Transverse colon (tissue), 4 donors: ENCODE results near the gene GALNT2. TPM values are rescaled to one million over a fixed set of nuclear protein-coding genes. Genes with fewer than 3 reads are reported as not detected.
A peak's percentile ranks its signal among the peaks of the same experiment; 100 is the strongest.

ENCODE experiments used
- DNase-seq: peaks from one replicate; pipeline ENCODE4 v3.0.0-alpha.2; 2019
- H3K27ac ChIP-seq, 4 donors: fragments of 200-600 bp; sonication (generic); 2 replicates each; pipeline ENCODE4 v1.5.1; 2016 to 2018; ENCODE audit warnings: inconsistent platforms in 4 of 4
- H3K27me3 ChIP-seq: fragments of 200-600 bp; sonication (generic); 2 replicates; pipeline ENCODE4 v1.5.1; 2017; ENCODE audit warnings: inconsistent platforms
- H3K36me3 ChIP-seq, 4 donors: fragments of 200-600 bp; sonication (generic); 2 replicates each; pipeline ENCODE4 v1.5.1; 2017 to 2019; ENCODE audit warnings: inconsistent platforms in 4 of 4
- H3K4me1 ChIP-seq, 4 donors: fragments of 200-600 bp; sonication (generic); 2 replicates each; pipeline ENCODE4 v1.5.1; 2017 to 2020; ENCODE audit warnings: inconsistent platforms in 4 of 4
- H3K4me3 ChIP-seq, 4 donors: fragments of 200-600 bp; sonication (generic); 1 replicate in 1 of 4; 2 replicates in 3 of 4; pipeline versions ENCODE4 v1.5.1 to v1.6.1; 2017 to 2019; ENCODE audit warnings: inconsistent platforms in 4 of 4
- H3K9me3 ChIP-seq, 2 donors: fragments of 200-600 bp; sonication (generic); 2 replicates each; pipeline ENCODE4 v1.5.1; 2017 to 2019; ENCODE audit warnings: inconsistent platforms in 2 of 2
- EP300 ChIP-seq: sonication (generic); formaldehyde crosslinking; IDR thresholded peaks from one replicate; pipeline ENCODE4 v1.6.1; 2017; ENCODE audit warnings: antibody characterized with exemption, low read depth
- POLR2A ChIP-seq: fragments of 450-650 bp; IDR thresholded peaks from one replicate; pipeline ENCODE4 v1.6.1; 2016; ENCODE audit warnings: antibody characterized with exemption, mild to moderate bottlenecking, moderate library complexity
- POLR2AphosphoS5 ChIP-seq, 3 donors: sonication (generic); formaldehyde crosslinking; IDR thresholded peaks; one replicate each; pipeline ENCODE4 v1.6.1; 2016; ENCODE audit warnings: antibody characterized with exemption in 3 of 3
- WGBS, 2 donors: methylation state at CpG; one replicate each; pipeline ENCODE4 v1.1.5; 2018; ENCODE audit warnings: low coverage in 1 of 2; 5-methylcytosine and 5-hydroxymethylcytosine counted together
- in situ Hi-C, 4 donors: fragments of 200-750 bp; cut with MboI; loops; one replicate each; pipeline versions ENCODE4 v1.15.0 to v1.15.1; 2017; ENCODE audit warnings: low sequenced_read_pairs in 3 of 4, low pct_ligation_motif_present in 1 of 4, low pct_unique_long_range_greater_than_20kb in 1 of 4
- intact Hi-C: fragments of 100-400 bp; cut with DNase I; formaldehyde crosslinking; loops from one replicate; pipeline ENCODE4 v1.15.1; 2023; ENCODE audit warnings: low total_unique reads
- total RNA-seq, 4 donors: library from RNA; depleted of rRNA; stranded (reverse); fragments of >200 nt; gene quantifications; one replicate each; pipeline ENCODE4 v1.1.0, GENCODE V29; 2016
- TF ChIP-seq, protein P1 (sequence below), 5 experiments: fragments of 200-600 bp in 3 of 5; fragments of 450-650 bp in 2 of 5; sonication (generic) in 3 of 5; IDR thresholded peaks; 1 replicate in 2 of 5; 2 replicates in 3 of 5; pipeline ENCODE4 v1.5.1; 2016 to 2017; ENCODE audit warnings: antibody characterized with exemption in 5 of 5, inconsistent platforms in 3 of 5, mild to moderate bottlenecking in 2 of 5, moderate library complexity in 1 of 5

Gene GALNT2
- total RNA-seq, 4 donors from 2014 or later: 16.5 to 48.8 (median 36.8) TPM

DNA sequence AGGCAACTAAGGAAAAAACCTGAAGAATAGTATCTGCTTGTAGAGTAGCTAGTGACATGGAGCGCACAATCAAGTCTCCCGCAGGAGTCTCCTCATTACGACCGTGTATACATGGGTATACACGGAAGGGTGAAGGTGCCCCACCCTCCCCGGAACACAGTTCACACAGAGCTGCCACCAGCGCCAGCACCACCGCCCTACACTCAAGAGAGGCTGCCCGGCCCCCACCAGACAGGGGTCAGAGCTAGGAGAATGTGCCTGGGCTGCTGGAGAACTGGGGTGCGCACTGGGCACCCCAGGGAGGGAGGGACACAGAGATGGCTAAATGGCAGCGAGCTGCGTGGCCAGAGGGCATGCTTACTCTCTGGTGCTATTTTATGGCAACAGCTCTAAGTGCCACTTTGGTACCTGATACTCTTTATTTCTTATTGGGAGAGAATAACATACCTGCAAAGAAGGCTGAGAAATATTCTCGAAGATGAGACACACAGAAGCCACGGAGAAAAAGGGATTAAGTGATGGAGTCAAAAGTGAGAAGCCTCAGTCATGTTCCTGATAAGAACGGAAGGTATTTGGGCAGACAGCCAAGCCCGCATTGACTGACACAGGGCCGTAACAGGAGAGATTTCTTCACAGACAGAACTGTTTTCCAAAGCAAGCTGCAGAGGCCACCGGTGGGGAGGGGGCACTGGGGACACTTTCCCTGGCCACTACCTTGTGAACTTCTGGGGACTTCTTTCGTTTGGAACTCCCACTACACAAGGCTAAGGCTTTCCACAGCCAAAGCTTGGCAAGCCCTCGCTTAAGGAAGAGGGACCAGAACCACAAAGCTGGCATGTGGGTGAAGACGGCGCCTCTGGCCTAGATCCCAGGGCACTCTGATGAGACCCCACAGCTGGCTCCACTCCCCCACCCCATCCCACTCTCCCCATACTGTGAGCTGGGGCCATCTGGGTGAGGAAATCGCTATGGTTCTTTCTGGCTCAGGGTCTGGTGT lies 251.1 kb downstream of the GALNT2 start:
- no peak overlapping the region for H3K4me3 ChIP-seq
- WGBS, 2 donors: 50 to 89% methylated on average over 5 to 23 of the region's 23 CpGs
- no peaks in the 10 kb centered on the region for H3K9me3 ChIP-seq
- H3K27me3 ChIP-seq: no peaks in the 10 kb centered on the region
- no peaks in the 10 kb centered on the region for H3K36me3 ChIP-seq
- TF ChIP-seq POLR2A (no peak), EP300 (no peak), POLR2AphosphoS5 (IDR thresholded peaks at IDR 0.05) (no peak)
- TF ChIP-seq, protein P1, sequence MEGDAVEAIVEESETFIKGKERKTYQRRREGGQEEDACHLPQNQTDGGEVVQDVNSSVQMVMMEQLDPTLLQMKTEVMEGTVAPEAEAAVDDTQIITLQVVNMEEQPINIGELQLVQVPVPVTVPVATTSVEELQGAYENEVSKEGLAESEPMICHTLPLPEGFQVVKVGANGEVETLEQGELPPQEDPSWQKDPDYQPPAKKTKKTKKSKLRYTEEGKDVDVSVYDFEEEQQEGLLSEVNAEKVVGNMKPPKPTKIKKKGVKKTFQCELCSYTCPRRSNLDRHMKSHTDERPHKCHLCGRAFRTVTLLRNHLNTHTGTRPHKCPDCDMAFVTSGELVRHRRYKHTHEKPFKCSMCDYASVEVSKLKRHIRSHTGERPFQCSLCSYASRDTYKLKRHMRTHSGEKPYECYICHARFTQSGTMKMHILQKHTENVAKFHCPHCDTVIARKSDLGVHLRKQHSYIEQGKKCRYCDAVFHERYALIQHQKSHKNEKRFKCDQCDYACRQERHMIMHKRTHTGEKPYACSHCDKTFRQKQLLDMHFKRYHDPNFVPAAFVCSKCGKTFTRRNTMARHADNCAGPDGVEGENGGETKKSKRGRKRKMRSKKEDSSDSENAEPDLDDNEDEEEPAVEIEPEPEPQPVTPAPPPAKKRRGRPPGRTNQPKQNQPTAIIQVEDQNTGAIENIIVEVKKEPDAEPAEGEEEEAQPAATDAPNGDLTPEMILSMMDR (IDR thresholded peaks at IDR 0.05): no peak
- no peak overlapping the region for H3K27ac ChIP-seq
- in situ Hi-C loops (loop anchor here in 3 of 4 donors (10.0 to 25.0 kb wide), 3 partner anchors 443 to 1056 kb away; partner anchors contain the start of gene RAB4A (in 2 of the 3)), intact Hi-C loops (loop anchor here (10.0 kb wide), 1 partner anchor 653 kb away; no protein-coding TSS in a partner anchor)
- peaks cover 0 to 3% (median 0%) of the 10 kb centered on the region in 4 donors for H3K4me1 ChIP-seq
- DNase-seq: peak; percentile 39

DNA sequence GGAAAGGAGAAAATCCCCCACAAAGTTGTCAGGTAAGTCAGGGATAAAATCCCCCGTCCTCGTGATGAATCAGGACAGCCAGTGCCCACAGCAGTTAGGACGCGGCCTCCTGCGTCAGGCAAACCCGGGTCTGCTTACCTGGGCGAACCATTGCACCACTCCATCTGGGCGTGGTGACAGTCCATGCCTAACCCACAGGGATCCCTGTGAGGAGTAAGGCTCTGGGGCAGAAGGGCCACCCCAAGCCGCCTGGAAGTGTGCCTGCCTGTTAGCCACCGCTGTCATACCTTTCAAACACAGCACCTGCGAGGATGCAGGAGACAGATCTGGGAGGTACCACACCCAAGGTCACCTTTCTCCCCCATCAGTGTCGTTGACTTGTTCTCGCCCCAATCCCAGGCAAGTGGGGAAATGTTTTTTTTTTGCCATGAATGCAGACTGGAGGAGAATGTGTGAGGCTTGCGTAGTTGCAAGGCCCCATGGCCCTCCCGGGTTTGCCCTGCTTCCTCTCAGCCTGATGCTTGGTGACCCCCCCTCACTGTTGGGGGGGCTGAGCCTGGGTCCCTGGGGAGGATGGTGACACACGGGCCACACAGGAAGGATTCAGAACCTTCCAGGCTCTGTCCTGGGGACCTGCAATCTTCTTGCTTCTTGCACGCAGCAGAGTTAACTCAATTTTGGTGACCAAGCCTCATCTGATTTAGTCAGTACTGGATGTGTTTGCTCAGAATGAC lies 252.1 kb downstream of the GALNT2 start:
- peaks cover 0 to 3% (median 0%) of the 10 kb centered on the region in 4 donors for H3K4me1 ChIP-seq
- intact Hi-C loops: loop anchor here (10.0 kb wide), 1 partner anchor 654 kb away; no protein-coding TSS in a partner anchor
- H3K9me3 ChIP-seq: no peaks in the 10 kb centered on the region
- H3K4me3 ChIP-seq: no peak overlapping the region
- WGBS, 2 donors: 60 to 92% methylated on average over 1 to 15 of the region's 17 CpGs
- TF ChIP-seq, protein P1 (IDR thresholded peaks at IDR 0.05): no peak
- DNase-seq: no peak
- no peaks in the 10 kb centered on the region for H3K36me3 ChIP-seq
- in situ Hi-C loops: loop anchor here in 3 of 4 donors (10.0 to 25.0 kb wide), 3 partner anchors 444 to 1057 kb away; partner anchors contain the start of gene RAB4A (in 2 of the 3)
- H3K27ac ChIP-seq: no peak overlapping the region
- no peaks in the 10 kb centered on the region for H3K27me3 ChIP-seq

DNA sequence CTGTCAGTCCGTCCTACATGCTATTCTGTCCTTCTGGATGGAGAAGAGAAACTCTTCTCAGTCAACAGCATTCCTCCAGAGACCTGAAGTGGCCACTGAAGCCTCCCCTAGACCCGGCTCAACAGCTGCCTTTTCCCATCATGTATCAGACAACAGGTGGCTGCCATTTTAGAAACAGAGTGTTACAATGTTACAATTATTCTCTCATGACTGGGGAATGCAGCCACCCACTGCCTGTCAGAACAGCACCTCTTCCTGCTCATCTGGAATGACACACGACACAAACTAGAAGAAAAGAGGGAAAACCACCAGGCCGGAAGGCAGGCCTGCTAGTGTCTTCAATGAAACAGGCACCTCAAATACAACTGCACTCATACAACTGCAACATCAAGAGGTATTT lies 253.8 kb downstream of the GALNT2 start:
- in situ Hi-C loops: loop anchor here in 2 of 4 donors (25.0 kb wide), 1 partner anchor 1059 kb away; the partner anchor contains the start of gene RAB4A (in 2 of the 2)
- TF ChIP-seq POLR2AphosphoS5 (IDR thresholded peaks at IDR 0.05) (no peak), POLR2A (no peak), EP300 (no peak)
- TF ChIP-seq, protein P1 (IDR thresholded peaks at IDR 0.05): no peak
- WGBS, 2 donors: 84 to 100% methylated on average over 1 to 4 of the region's 4 CpGs

DNA sequence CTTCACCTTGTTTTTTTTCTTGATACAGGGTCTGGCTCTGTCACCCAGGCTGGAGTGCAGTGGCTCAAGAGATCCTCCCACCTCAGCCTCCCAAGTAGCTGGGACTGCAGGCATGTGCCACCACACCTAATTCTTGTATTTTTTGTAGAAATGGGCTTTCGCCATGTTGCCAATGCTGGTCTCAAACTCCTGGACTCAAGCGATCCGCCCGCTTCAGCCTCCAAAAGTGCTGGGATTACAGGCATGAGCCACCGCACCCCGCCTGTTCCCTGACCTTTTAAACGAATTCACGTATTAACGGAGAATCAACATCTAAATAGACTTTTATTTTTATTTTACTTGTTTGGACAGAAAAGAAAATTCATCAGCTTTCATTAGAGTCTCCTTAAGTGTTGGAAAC lies 254.3 kb downstream of the GALNT2 start:
- in situ Hi-C loops (loop anchor here in 2 of 4 donors (25.0 kb wide), 1 partner anchor 1059 kb away; the partner anchor contains the start of gene RAB4A (in 2 of the 2)), intact Hi-C loops (no loop called here)
- Histone ChIP-seq H3K36me3 (no peaks in the 10 kb centered on the region), H3K4me3 (no peak overlapping the region), H3K27ac (no peak overlapping the region), H3K4me1 (peaks cover 0 to 3% (median 0%) of the 10 kb centered on the region in 4 donors), H3K9me3 (no peaks in the 10 kb centered on the region), H3K27me3 (no peaks in the 10 kb centered on the region)
- no peak for DNase-seq
- TF ChIP-seq POLR2AphosphoS5 (IDR thresholded peaks at IDR 0.05): no peak
- TF ChIP-seq, protein P1 (IDR thresholded peaks at IDR 0.05): no peak
- TF ChIP-seq EP300: no peak
- TF ChIP-seq POLR2A: no peak
- 92 to 93% methylated on average over 5 to 9 of the region's 9 CpGs for WGBS, 2 donors

More for the DNA sequence above, 253.8 kb downstream of the GALNT2 start:
- no peaks in the 10 kb centered on the region for H3K36me3 ChIP-seq
- no peaks in the 10 kb centered on the region for H3K27me3 ChIP-seq
- H3K4me1 ChIP-seq: peaks cover 0 to 3% (median 0%) of the 10 kb centered on the region in 4 donors
- H3K27ac ChIP-seq: no peak overlapping the region
- no peaks in the 10 kb centered on the region for H3K9me3 ChIP-seq
- intact Hi-C loops: no loop called here
- DNase-seq: no peak
- no peak overlapping the region for H3K4me3 ChIP-seq
